Right lung (tissue), 2 donors: ENCODE results near the gene MSL3B.

Experiments used
- DNase-seq, 2 donors: peaks; one replicate each; pipeline ENCODE4 v3.0.0-alpha.2; 2013

Gene MSL3B

GRCh38 chr2:233833345-233833744, 34.8 kb downstream of the MSL3B start:
- peak; percentile 7 to 13 for DNase-seq

GRCh38 chr2:233832869-233833311, 35.3 kb downstream of the MSL3B start:
- peak in 1 of 2 donors; percentile 8 for DNase-seq

GRCh38 chr2:233832414-233832813, 35.8 kb downstream of the MSL3B start:
- no peak for DNase-seq

- no peak for DNase-seq
Observed at GRCh38 chr2:233831861-233832260, 36.3 kb downstream of the MSL3B start.

GRCh38 chr2:233831011-233831721, 37.0 kb downstream of the MSL3B start:
- DNase-seq = no peak

GRCh38 chr2:233830111-233830802, 37.9 kb downstream of the MSL3B start:
- no peak for DNase-seq

GRCh38 chr2:233829193-233830110, 38.7 kb downstream of the MSL3B start:
- no peak for DNase-seq

- DNase-seq = no peak
Observed at GRCh38 chr2:233828546-233829192, 39.5 kb downstream of the MSL3B start.

- no peak for DNase-seq
Observed at GRCh38 chr2:233824373-233824772, 43.8 kb downstream of the MSL3B start.

- no peak for DNase-seq
Observed at GRCh38 chr2:233823731-233824121, 44.5 kb downstream of the MSL3B start.

GRCh38 chr2:233822781-233823730, 45.1 kb downstream of the MSL3B start:
- no peak for DNase-seq

GRCh38 chr2:233822101-233822771, 46.0 kb downstream of the MSL3B start:
- no peak for DNase-seq

GRCh38 chr2:233821709-233822100, 46.5 kb downstream of the MSL3B start:
- DNase-seq = no peak

GRCh38 chr2:233821196-233821595, 47.0 kb downstream of the MSL3B start:
- no peak for DNase-seq

- DNase-seq = no peak
Observed at GRCh38 chr2:233820774-233821105, 47.4 kb downstream of the MSL3B start.

- DNase-seq = no peak
Observed at GRCh38 chr2:233819884-233820773, 48.1 kb downstream of the MSL3B start.

GRCh38 chr2:233818639-233819621, 49.3 kb downstream of the MSL3B start:
- no peak for DNase-seq
